Kidney (tissue), 14 donors: ENCODE measurements around the gene SLC51A. TPM values are rescaled to one million over a fixed set of nuclear protein-coding genes. Genes with fewer than 3 reads are reported as not detected.

Experiments
- DNase-seq, 5 donors: peaks; one replicate each; pipeline ENCODE4 v3.0.0-alpha.2; 2013 to 2020
- FAIRE-seq: peaks from 2 replicates; lab custom pipeline; 2012; peaks lifted over from hg19 to GRCh38; lab: Jason Lieb, UNC
- H3K27ac ChIP-seq, 2 donors: one replicate each; pipeline ENCODE4 v1.7.0; 2013; ENCODE audit warnings: low read depth in 2 of 2, low read length in 2 of 2, inconsistent platforms in 1 of 2
- H3K27me3 ChIP-seq: one replicate; pipeline ENCODE4 v1.7.1; 2013; ENCODE audit warnings: low read length, inconsistent platforms; ENCODE audit not compliant: control insufficient read depth, insufficient read depth
- H3K36me3 ChIP-seq, 3 donors: one replicate each; pipeline versions ENCODE4 v1.7.0 to v1.7.1; 2013; ENCODE audit warnings: low read length in 3 of 3, control low read depth in 1 of 3, inconsistent platforms in 1 of 3; ENCODE audit not compliant: insufficient read depth in 3 of 3, control insufficient read depth in 2 of 3
- H3K4me1 ChIP-seq, 3 donors: one replicate each; pipeline versions ENCODE4 v1.7.0 to v1.7.1; 2013; ENCODE audit warnings: low read length in 3 of 3, inconsistent platforms in 1 of 3, low read depth in 1 of 3; ENCODE audit not compliant: control insufficient read depth in 2 of 3, insufficient read depth in 2 of 3
- H3K4me3 ChIP-seq, 3 donors: one replicate each; pipeline versions ENCODE4 v1.7.0 to v1.8.1; 2013; ENCODE audit warnings: low read length in 3 of 3, control low read depth in 1 of 3, inconsistent platforms in 1 of 3
- H3K9ac ChIP-seq, 3 donors: one replicate each; pipeline versions ENCODE4 v1.7.0 to v1.7.1; 2013; ENCODE audit warnings: low read length in 3 of 3, control low read depth in 1 of 3, inconsistent platforms in 1 of 3
- H3K9me3 ChIP-seq, 3 donors: one replicate each; pipeline versions ENCODE4 v1.7.0 to v1.7.1; 2013; ENCODE audit warnings: low read length in 3 of 3, control low read depth in 1 of 3, inconsistent platforms in 1 of 3; ENCODE audit not compliant: control insufficient read depth in 2 of 3, insufficient read depth in 1 of 3
- intact Hi-C: fragments of 100-400 bp; cut with DNase I; formaldehyde crosslinking; loops from one replicate; pipeline ENCODE4 v1.11.1; 2022
- polyA plus RNA-seq: library from polyadenylated mRNA; stranded (reverse); fragments of 350-450 nt; fragmentation: Illumina TruSeq; extraction: RNeasy Lipid Tissue Mini Kit (QIAGEN cat#74804); gene quantifications from one replicate; pipeline ENCODE4 v1.2.3, GENCODE V29; 2014; ENCODE audit warnings: low read depth, low replicate concordance; ENCODE audit not compliant: insufficient read depth
- total RNA-seq: library from RNA; stranded (reverse); fragmentation: NEBNext Ultra II Directional; extraction: Animal tissue kit (Norgen Biotek cat#: 25700); gene quantifications from one replicate; pipeline ENCODE4 v1.2.1, GENCODE V29; 2021
- TF ChIP-seq, protein P1 (sequence below): IDR thresholded peaks from 3 replicates; pipeline ENCODE4 v1.5.1; 2012; ENCODE audit warnings: mild to moderate bottlenecking, moderate library complexity, borderline replicate concordance; ENCODE audit not compliant: insufficient read depth; ENCODE audit errors: extremely low read depth
- donor health status: control.
- donor health status: control.
- donor health status: control.
- donor health status: control.
- donor health status: control.
- donor health status: DM: yes; HTN: yes; CAD: no.
- donor health status: Normal renal cell carcinoma (clear cell type).

Gene SLC51A
- total and polyA plus RNA-seq, 2 donors from 2014 or later, result 0.98 to 6.5 TPM

DNA sequence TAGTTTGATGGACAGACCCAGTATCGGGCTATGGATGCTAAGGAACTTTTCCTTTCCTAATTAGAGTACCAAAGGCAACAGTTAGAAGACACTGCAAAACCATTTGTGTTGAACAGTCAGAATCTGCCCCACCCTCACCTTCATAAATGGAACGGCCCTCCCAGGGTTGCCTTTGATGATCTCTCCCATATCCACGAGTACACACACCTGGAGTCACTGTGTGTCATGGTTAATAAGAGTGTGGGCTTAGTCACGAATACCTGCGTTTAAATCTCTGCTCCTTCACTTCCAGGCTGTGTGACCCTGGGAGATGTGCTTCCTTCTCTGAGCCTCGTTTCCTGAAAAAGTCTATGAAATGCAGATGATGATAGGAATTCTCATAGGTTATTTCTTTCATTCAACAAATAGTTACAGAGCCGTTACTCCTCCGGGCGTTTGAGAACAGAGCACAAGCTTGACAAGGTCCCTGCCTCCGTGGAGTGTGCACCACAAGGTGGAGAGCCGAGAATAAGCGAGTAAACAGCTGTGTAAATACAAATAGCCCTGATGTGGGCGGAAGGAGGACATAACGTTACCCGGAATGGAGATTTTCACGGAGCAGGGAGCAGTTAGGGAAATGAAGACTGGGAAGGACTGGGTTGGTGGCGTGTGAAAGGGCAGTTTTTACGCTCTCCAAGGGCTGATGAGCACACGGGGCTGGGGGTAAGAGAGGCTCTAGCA, 6.7 kb downstream of the SLC51A start:
- intact Hi-C loops, result no loop called here
- TF ChIP-seq, protein P1, sequence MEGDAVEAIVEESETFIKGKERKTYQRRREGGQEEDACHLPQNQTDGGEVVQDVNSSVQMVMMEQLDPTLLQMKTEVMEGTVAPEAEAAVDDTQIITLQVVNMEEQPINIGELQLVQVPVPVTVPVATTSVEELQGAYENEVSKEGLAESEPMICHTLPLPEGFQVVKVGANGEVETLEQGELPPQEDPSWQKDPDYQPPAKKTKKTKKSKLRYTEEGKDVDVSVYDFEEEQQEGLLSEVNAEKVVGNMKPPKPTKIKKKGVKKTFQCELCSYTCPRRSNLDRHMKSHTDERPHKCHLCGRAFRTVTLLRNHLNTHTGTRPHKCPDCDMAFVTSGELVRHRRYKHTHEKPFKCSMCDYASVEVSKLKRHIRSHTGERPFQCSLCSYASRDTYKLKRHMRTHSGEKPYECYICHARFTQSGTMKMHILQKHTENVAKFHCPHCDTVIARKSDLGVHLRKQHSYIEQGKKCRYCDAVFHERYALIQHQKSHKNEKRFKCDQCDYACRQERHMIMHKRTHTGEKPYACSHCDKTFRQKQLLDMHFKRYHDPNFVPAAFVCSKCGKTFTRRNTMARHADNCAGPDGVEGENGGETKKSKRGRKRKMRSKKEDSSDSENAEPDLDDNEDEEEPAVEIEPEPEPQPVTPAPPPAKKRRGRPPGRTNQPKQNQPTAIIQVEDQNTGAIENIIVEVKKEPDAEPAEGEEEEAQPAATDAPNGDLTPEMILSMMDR, result no peak
- FAIRE-seq, result no peak

DNA sequence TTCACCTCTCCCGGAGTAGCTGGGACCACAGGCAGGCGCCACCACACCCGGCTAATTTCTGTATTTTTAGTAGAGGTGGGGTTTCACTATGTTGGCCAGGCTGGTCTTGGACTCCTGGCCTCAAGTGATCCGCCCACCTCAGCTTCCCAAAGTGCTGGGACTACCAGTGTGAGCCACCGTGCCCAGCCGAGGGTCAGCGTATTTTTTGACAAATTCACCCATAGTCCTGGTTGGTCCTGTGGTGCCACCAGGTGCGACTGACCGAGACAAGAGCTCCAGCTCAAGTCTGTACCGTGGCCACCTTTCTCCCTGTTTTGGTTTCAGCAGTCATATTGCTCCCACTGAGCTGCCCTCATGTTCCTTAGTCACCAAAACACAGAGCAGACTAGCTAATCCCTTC, 8.8 kb downstream of the SLC51A start:
- intact Hi-C loops, result no loop called here
- TF ChIP-seq, protein P1, result no peak
- H3K9me3 ChIP-seq, result no peaks in the 10 kb centered on the region
- FAIRE-seq (no peak), DNase-seq (no peak)
- H3K27me3 ChIP-seq, result no peaks in the 10 kb centered on the region
- H3K9ac ChIP-seq, result no peak overlapping the region
- peaks cover 0 to 6% (median 0%) of the 10 kb centered on the region in 3 donors for H3K4me1 ChIP-seq
- H3K36me3 ChIP-seq, result no peaks in the 10 kb centered on the region
- no peak overlapping the region for H3K4me3 ChIP-seq
- H3K27ac ChIP-seq, result no peak overlapping the region

More for the DNA sequence above, 6.7 kb downstream of the SLC51A start:
- H3K4me1 ChIP-seq, result peaks cover 0 to 8% (median 0%) of the 10 kb centered on the region in 3 donors
- H3K36me3 ChIP-seq, result no peaks in the 10 kb centered on the region
- H3K27ac ChIP-seq, result no peak overlapping the region
- DNase-seq, result no peak
- no peak overlapping the region for H3K4me3 ChIP-seq
- H3K9me3 ChIP-seq, result no peaks in the 10 kb centered on the region
- no peak overlapping the region for H3K9ac ChIP-seq
- no peaks in the 10 kb centered on the region for H3K27me3 ChIP-seq

DNA sequence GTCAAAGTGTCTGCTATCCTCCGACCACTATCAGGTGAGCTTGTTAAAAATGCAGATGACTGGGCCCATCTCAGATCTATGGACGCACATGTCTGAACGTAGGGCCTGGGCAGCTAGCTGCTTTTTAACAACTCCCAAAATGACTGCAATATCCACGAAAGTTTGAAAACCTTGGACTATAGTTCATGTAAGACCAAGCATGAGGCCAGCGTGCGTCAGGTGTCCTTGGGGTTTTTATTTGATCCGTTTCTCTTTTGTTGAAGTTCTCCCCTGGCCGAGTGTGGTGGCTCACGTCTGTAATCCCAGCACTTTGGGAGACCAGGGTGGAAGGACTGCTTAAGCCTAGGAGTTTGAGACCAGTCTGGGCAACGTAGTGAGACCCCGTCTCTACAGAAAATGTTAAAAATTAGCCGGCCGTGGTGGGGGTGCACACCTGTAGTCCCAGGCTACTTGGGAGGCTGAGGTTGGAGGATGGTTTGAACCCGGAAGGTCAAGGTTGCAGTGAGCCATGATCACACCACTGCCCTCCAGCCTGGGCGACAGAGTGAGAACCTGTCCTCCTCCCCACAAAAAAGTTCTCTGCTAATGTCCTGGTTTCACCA, 9.5 kb downstream of the SLC51A start:
- Histone ChIP-seq H3K27ac (no peak overlapping the region), H3K9me3 (no peaks in the 10 kb centered on the region), H3K36me3 (no peaks in the 10 kb centered on the region), H3K4me1 (peaks cover 0 to 6% (median 0%) of the 10 kb centered on the region in 3 donors), H3K4me3 (no peak overlapping the region), H3K27me3 (no peaks in the 10 kb centered on the region), H3K9ac (no peak overlapping the region)
- TF ChIP-seq, protein P1, result no peak
- DNase-seq (no peak), FAIRE-seq (no peak)
- intact Hi-C loops, result no loop called here
